Psoas muscle (tissue), 8 donors: ENCODE data around the gene ZNF813. TPM values are rescaled to one million over a fixed set of nuclear protein-coding genes. Genes with fewer than 3 reads are reported as not detected.

ENCODE experiments used
- ATAC-seq, 4 donors: fragments of 200-7000 bp; cut with Tn5 transposase; one replicate each; pipeline ENCODE4 v1.9.1; 2020; ENCODE audit warnings: moderate library complexity in 3 of 4, mild to moderate bottlenecking in 2 of 4
- DNase-seq, 2 donors: peaks; one replicate each; pipeline ENCODE4 v3.0.0-alpha.2; 2020
- H3K27ac ChIP-seq: fragments of 200-600 bp; one replicate; pipeline ENCODE4 v1.8.0; 2022
- H3K27me3 ChIP-seq, 3 donors: fragments of 200-600 bp in 1 of 3; one replicate each; pipeline versions ENCODE4 v1.6.1 to v1.8.0; 2013 to 2022; ENCODE audit warnings: low read length in 2 of 3, mild to moderate bottlenecking in 2 of 3, moderate library complexity in 1 of 3; ENCODE audit not compliant: insufficient read depth in 3 of 3
- H3K36me3 ChIP-seq, 2 donors: fragments of 200-600 bp in 1 of 2; one replicate each; pipeline versions ENCODE4 v1.6.1 to v1.8.0; 2013 to 2022; ENCODE audit warnings: low read depth in 1 of 2, mild to moderate bottlenecking in 1 of 2, moderate library complexity in 1 of 2; ENCODE audit not compliant: insufficient read depth in 1 of 2
- H3K4me1 ChIP-seq: fragments of 200-600 bp; one replicate; pipeline ENCODE4 v1.8.0; 2022
- H3K4me3 ChIP-seq: fragments of 200-600 bp; one replicate; pipeline ENCODE4 v1.8.0; 2022; ENCODE audit warnings: mild to moderate bottlenecking
- H3K9me3 ChIP-seq: fragments of 200-600 bp; one replicate; pipeline ENCODE4 v1.8.0; 2022
- CTCF ChIP-seq: fragments of 200-600 bp; IDR thresholded peaks from one replicate; pipeline ENCODE4 v1.8.0; 2022; ENCODE audit warnings: antibody characterized with exemption
- WGBS, 3 donors: extraction: QIAGEN DNeasy Blood & Tissue Kit; methylation state at CpG; one replicate each; pipeline versions ENCODE4 v1.1.6 to v1.1.7; 2013; 5-methylcytosine and 5-hydroxymethylcytosine counted together
- intact Hi-C, 2 donors: fragments of 100-400 bp; cut with DNase I; formaldehyde crosslinking; loops; one replicate each; pipeline versions ENCODE4 v1.11.0 to v1.14.2; 2022
- polyA plus RNA-seq, 3 donors: library from polyadenylated mRNA; stranded (reverse); fragments of 200-250 nt; gene quantifications; one replicate each; pipeline ENCODE4 v1.2.3, GENCODE V29; 2013
- total RNA-seq, 4 donors: library from RNA; stranded (reverse); fragmentation: NEBNext Ultra II Directional in 2 of 4; extraction: Animal tissue kit (Norgen Biotek cat#: 25700) in 2 of 4; gene quantifications; one replicate each; pipeline versions ENCODE4 v1.2.1 to v1.2.4, GENCODE V29; 2021 to 2023
- donor health status: healthy with polysubstance abuse.
- donor health status: DM: no; HTN: no; CAD: no; lungs with moderate emphysema.
- donor health status: Bipolar disorder and iron deficiency.
- donor health status: healthy.
- donor health status: DM: yes; HTN: yes; CAD: no.
- donor health status: DM: no; HTN: no; CAD: no.
- donor health status: DM: no; HTN: no; CAD: no.
- donor health status: DM: yes; HTN: yes; CAD: no.

Gene ZNF813
- total and polyA plus RNA-seq, 7 donors = 0.31 to 1.7 (median 0.99) TPM

GRCh38 chr19:53537521-53538377, 70.2 kb downstream of the ZNF813 start, which contains the start of gene ZNF331:
Gene ZNF331, plus strand, starts transcription at chr19:53538145. Its CDS starts 31,232 bp downstream, at chr19:53569377.
- ATAC-seq (peak; percentile 92 to 98 (median 95)), DNase-seq (peak; percentile 84 to 93)
- H3K9me3 ChIP-seq = no peaks in the 10 kb centered on the region
- H3K36me3 ChIP-seq = peaks cover 0 to 20% of the 10 kb centered on the region in 2 donors
- H3K27me3 ChIP-seq = no peaks in the 10 kb centered on the region
- peak; percentile 42 for TF ChIP-seq CTCF
- 46 to 58% (median 51%) methylated on average over 81 of the region's 81 CpGs for whole genome bisulfite sequencing, 3 donors
- peak within 1 kb of the TSS; percentile 70 for H3K4me3 ChIP-seq
- H3K4me1 ChIP-seq = no peaks in the 10 kb centered on the region
- intact Hi-C loops = no loop called here
- H3K27ac ChIP-seq = peak within 1 kb of the TSS; percentile 81

GRCh38 chr19:53538378-53539109, 71.0 kb downstream of the ZNF813 start:
- no peak for DNase-seq
- Histone ChIP-seq H3K4me1 (no peaks in the 10 kb centered on the region), H3K9me3 (no peaks in the 10 kb centered on the region), H3K4me3 (peak overlapping the region; percentile 70), H3K27ac (peak overlapping the region; percentile 81), H3K36me3 (peaks cover 0 to 20% of the 10 kb centered on the region in 2 donors), H3K27me3 (no peaks in the 10 kb centered on the region)
- WGBS, 3 donors = 56 to 64% (median 56%) methylated on average over 36 of the region's 36 CpGs
- intact Hi-C loops = no loop called here
- peak; percentile 17 to 33 (median 28) for ATAC-seq
- TF ChIP-seq CTCF = no peak

GRCh38 chr19:53540091-53540490, 72.6 kb downstream of the ZNF813 start:
- DNase-seq (no peak), ATAC-seq (no peak)
- WGBS, 3 donors = 81 to 95% (median 83%) methylated on average over 4 of the region's 4 CpGs
- intact Hi-C loops = no loop called here
- Histone ChIP-seq H3K36me3 (peaks cover 0 to 20% of the 10 kb centered on the region in 2 donors), H3K4me3 (no peak overlapping the region), H3K9me3 (no peaks in the 10 kb centered on the region), H3K27me3 (no peaks in the 10 kb centered on the region), H3K27ac (no peak overlapping the region), H3K4me1 (no peaks in the 10 kb centered on the region)
- TF ChIP-seq CTCF = no peak

GRCh38 chr19:53541971-53542370, 74.4 kb downstream of the ZNF813 start:
- Histone ChIP-seq H3K4me3 (no peak overlapping the region), H3K27me3 (no peaks in the 10 kb centered on the region), H3K4me1 (no peaks in the 10 kb centered on the region), H3K27ac (no peak overlapping the region), H3K9me3 (no peaks in the 10 kb centered on the region), H3K36me3 (peaks cover 0 to 20% of the 10 kb centered on the region in 2 donors)
- no peak for DNase-seq
- 91 to 98% (median 92%) methylated on average over 1 of the region's 1 CpG for WGBS, 3 donors
- no peak for TF ChIP-seq CTCF
- intact Hi-C loops = no loop called here
- ATAC-seq = no peak
